Gastroesophageal sphincter (tissue), 3 donors: ENCODE results near the gene GABRG3.

Experiments used
- EP300 ChIP-seq: sonication (generic); formaldehyde crosslinking; IDR thresholded peaks from one replicate; pipeline ENCODE4 v1.6.1; 2017; ENCODE audit warnings: antibody characterized with exemption, mild to moderate bottlenecking
- TF ChIP-seq, protein P1 (sequence below), 4 experiments: fragments of 200-600 bp in 2 of 4; fragments of 450-650 bp in 2 of 4; sonication (generic) in 1 of 4; IDR thresholded peaks; one replicate each; pipeline ENCODE4 v1.5.1; 2017 to 2019; ENCODE audit warnings: antibody characterized with exemption in 4 of 4, mild to moderate bottlenecking in 2 of 4, moderate library complexity in 2 of 4

DNA sequence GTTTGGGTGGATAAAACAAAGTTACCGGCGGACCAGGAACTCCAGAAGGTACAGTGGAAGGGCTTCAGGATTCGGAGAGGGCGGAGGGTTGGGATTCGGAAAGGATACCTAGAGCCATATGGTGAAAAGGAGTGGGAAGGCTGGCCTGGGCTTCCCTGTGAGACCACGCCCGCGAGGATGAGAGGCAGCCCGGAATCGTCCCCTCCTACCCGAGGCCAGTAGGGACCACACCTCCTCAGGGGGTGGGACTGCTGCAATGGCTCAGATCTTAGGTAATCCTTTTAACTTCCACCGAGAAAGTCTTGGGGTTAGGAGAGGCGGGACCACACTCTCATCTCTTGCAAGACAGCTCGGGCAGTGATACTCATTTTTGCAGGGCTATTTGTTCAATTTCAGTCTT lies 616.8 kb downstream of the GABRG3 start:
- TF ChIP-seq EP300 = no peak
- TF ChIP-seq, protein P1, sequence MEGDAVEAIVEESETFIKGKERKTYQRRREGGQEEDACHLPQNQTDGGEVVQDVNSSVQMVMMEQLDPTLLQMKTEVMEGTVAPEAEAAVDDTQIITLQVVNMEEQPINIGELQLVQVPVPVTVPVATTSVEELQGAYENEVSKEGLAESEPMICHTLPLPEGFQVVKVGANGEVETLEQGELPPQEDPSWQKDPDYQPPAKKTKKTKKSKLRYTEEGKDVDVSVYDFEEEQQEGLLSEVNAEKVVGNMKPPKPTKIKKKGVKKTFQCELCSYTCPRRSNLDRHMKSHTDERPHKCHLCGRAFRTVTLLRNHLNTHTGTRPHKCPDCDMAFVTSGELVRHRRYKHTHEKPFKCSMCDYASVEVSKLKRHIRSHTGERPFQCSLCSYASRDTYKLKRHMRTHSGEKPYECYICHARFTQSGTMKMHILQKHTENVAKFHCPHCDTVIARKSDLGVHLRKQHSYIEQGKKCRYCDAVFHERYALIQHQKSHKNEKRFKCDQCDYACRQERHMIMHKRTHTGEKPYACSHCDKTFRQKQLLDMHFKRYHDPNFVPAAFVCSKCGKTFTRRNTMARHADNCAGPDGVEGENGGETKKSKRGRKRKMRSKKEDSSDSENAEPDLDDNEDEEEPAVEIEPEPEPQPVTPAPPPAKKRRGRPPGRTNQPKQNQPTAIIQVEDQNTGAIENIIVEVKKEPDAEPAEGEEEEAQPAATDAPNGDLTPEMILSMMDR (IDR thresholded peaks at IDR 0.05) = no peak
